Measurements from ENCODE around the gene METTL9.
A peak's percentile ranks its signal among the peaks of the same experiment; 100 is the strongest.

METTL9 gene

GRCh38 chr16:21599122-21600030 is at the start of gene METTL9:
TSS of gene METTL9 (plus strand) at chr16:21599577. CDS start at chr16:21599734, 157 bp downstream.
- TF ChIP-seq, protein P1, sequence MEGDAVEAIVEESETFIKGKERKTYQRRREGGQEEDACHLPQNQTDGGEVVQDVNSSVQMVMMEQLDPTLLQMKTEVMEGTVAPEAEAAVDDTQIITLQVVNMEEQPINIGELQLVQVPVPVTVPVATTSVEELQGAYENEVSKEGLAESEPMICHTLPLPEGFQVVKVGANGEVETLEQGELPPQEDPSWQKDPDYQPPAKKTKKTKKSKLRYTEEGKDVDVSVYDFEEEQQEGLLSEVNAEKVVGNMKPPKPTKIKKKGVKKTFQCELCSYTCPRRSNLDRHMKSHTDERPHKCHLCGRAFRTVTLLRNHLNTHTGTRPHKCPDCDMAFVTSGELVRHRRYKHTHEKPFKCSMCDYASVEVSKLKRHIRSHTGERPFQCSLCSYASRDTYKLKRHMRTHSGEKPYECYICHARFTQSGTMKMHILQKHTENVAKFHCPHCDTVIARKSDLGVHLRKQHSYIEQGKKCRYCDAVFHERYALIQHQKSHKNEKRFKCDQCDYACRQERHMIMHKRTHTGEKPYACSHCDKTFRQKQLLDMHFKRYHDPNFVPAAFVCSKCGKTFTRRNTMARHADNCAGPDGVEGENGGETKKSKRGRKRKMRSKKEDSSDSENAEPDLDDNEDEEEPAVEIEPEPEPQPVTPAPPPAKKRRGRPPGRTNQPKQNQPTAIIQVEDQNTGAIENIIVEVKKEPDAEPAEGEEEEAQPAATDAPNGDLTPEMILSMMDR (IDR thresholded peaks at IDR 0.05): no peak

DNA sequence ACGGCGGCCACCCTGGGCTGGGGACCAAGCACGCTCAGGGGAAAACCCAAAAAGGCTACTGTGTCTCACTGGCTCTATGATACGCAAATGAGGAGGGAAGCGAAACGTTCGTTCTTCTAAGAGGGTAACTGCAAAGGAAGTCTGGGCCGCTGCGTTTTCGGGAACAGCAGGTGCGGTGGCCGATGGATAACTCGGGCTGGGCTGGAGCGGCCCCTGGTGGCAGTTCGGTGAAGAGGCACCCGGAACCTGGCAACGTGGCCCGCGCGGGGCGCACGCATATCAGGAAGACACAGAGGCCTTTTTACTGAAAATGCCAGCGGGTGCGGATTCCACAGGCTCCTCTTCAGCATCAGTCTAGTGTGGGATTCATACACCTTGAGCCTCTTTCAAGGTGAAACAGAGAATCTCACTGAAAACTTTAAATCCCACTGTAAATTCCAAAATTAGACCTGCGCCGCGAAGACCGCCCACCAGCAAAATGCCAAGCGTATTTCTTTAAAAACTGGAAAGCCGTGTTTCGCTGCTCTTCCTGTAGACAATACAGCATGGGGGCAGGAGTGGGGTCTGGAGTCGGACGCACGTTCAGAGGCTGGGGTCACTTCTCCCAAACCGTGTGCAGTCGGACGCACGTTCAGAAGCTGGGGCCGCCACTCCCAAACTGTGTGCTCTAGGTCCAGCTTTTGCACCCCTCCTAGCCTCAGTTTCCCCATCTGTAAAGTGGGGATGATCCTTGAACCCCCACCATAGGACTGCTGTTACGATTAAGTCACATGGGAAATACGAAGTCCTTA is 44.4 kb upstream of the METTL9 start:
- TF ChIP-seq, protein P1 (IDR thresholded peaks at IDR 0.05): peak; percentile 97

DNA sequence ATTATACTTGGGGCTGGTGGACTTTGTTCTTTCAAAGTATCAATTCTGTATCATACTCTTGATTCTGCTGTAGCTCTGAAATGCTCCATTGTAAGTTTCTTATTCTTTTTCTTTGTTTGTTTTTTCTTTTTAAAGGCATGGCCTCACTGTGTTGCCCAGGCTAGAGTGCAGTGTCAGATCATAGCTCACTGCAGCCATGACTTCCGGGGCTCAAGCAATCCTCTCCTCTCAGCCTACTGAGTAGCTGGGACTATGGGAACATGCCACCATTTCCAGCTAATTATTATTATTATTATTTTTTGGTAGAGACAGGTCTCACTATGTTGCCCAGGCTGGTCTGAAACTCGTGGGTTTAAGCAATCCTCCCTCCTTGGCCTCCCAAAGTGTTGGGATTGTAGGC is 38.9 kb upstream of the METTL9 start:
- TF ChIP-seq, protein P1 (IDR thresholded peaks at IDR 0.05): no peak

- TF ChIP-seq, protein P1 (IDR thresholded peaks at IDR 0.05): no peak
These were observed 35.7 kb upstream of the METTL9 start for GRCh38 chr16:21563676-21564075.

DNA sequence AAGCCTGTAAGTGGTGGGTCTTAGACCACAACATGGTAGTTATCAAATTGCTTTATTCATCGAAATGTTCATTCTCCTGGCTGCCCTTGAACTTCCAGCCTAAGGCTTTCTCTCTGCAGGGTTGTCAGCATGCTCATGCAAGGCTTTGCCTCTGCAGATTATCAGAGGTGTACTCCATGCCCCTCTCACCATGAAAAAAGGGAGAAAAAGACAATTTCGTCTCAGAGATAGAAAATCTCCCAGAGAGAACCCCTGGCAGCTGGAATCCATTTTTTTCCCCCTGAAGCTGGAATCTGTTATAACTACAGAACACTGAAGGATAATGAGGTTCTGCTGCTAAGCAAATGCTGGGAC is 33.9 kb upstream of the METTL9 start:
- TF ChIP-seq, protein P1 (IDR thresholded peaks at IDR 0.05): no peak

GRCh38 chr16:21565861-21566669 is 33.3 kb upstream of the METTL9 start:
- TF ChIP-seq, protein P1 (IDR thresholded peaks at IDR 0.05): no peak

DNA sequence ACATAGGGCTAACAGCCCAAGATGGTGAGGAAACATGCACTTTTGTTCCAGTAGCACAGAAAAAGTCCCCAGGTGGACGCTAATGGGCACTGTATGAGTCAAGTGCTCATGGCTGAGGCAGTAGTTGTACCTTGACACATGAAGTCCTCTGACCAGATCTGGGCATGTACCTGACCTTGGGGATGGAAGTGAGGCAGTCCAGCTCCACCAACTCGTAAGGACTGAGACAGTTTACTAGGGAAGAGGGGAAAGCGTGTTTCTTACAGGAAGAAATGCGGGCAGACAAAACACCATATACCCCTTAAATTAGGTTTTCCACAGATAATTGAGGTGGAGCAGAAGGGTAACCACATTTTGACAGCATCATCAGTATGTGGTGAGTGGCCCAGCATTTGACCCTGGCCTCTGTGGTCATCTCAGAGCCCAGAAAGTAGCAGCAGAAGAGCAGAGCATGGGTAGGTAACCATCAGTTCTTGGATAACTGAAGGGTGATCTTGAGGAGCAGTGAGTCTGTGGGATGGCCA is 32.4 kb upstream of the METTL9 start:
- TF ChIP-seq, protein P1 (IDR thresholded peaks at IDR 0.05): no peak
